ENCODE measurements around the gene EPHA3.

DNA sequence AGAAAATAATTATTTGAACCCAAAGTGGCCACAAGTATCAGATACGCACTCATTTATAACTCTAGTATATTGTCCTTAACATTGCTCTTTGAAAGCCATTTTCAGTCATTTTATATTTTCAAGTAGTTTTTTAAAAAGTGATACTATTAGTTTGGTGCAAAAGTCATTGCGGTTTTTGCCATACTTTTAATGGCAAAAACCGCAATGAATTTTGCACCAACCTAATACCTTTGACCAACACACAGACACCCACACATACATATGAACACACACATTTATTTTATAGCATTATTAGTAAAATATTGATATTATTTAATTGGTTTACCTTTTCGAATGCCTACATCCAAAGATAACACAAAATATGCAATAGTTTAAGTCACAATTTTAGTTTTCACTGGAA is 154.3 kb downstream of the EPHA3 start:
- no peak for TF ChIP-seq CTCF (IDR thresholded peaks at IDR 0.05; ENCODE audit: insufficient read depth, low read length)
- TF ChIP-seq, protein P1, sequence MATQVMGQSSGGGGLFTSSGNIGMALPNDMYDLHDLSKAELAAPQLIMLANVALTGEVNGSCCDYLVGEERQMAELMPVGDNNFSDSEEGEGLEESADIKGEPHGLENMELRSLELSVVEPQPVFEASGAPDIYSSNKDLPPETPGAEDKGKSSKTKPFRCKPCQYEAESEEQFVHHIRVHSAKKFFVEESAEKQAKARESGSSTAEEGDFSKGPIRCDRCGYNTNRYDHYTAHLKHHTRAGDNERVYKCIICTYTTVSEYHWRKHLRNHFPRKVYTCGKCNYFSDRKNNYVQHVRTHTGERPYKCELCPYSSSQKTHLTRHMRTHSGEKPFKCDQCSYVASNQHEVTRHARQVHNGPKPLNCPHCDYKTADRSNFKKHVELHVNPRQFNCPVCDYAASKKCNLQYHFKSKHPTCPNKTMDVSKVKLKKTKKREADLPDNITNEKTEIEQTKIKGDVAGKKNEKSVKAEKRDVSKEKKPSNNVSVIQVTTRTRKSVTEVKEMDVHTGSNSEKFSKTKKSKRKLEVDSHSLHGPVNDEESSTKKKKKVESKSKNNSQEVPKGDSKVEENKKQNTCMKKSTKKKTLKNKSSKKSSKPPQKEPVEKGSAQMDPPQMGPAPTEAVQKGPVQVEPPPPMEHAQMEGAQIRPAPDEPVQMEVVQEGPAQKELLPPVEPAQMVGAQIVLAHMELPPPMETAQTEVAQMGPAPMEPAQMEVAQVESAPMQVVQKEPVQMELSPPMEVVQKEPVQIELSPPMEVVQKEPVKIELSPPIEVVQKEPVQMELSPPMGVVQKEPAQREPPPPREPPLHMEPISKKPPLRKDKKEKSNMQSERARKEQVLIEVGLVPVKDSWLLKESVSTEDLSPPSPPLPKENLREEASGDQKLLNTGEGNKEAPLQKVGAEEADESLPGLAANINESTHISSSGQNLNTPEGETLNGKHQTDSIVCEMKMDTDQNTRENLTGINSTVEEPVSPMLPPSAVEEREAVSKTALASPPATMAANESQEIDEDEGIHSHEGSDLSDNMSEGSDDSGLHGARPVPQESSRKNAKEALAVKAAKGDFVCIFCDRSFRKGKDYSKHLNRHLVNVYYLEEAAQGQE (IDR thresholded peaks at IDR 0.05; ENCODE audit: insufficient replicate concordance, low read depth), result no peak
- no peak for TF ChIP-seq POLR2AphosphoS5 (IDR thresholded peaks at IDR 0.05; ENCODE audit: low read depth)
- no peak for TF ChIP-seq GABPA (IDR thresholded peaks at IDR 0.05; ENCODE audit: low read depth)
- no peak for TF ChIP-seq SPI1 (IDR thresholded peaks at IDR 0.05; ENCODE audit: borderline replicate concordance, low read depth)

Data from HL-60 (cell line).